ENCODE measurements around the gene COX6A2.
"Not testable (repeated sequence)": the region's sequence is repeated elsewhere in the genome, so short reads cannot be mapped to it uniquely, and the experiment has no call there.

COX6A2 gene

DNA sequence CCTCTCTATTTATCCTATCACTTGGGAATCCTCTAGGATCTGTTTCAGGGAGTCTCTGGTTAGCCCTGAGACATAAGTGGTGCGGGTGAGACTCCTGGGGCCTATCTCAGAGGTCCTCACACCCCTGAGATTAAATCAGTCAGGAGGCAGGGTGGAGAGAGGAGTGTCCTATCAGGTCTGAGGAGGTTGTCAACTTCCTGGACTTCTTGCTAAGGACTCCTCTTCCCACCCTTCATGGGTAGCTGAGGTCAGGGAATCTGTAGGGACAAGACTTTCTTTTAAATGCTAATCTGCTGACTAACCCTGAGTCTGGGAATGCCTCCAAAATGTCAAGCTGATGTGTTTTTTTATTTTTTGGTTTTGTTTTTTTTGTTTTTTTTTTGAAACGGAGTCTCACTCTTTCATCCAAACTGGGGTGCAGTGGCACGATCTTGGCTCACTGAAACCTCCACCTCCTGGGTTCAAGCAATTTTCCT is 24.5 kb upstream of the COX6A2 start:
- POLR2A ChIA-PET: interaction anchor here (0.9 to 2.3 kb wide), 3 partner anchors 9 to 335 kb away, joined by 3 to 15 read pairs (median 4); partner anchors contain the start of genes FUS, KAT8 and ZNF843
- peak; percentile 82 for DNase-seq (ENCODE audit: low read depth, low spot score)
- no peak for TF ChIP-seq CTCF (IDR thresholded peaks at IDR 0.05; ENCODE audit: insufficient read depth, low read length, missing control alignments)
- CTCF ChIA-PET: interaction anchor here (0.5 to 11.7 kb wide), 8 partner anchors 8 to 468 kb away, joined by 3 to 134 read pairs (median 4); partner anchors contain the start of genes HSD3B7 and ZNF843
- 0 out of 2 replicates have a peak overlapping the region, but pooled peaks have one; percentile 1 for H3K4me3 ChIP-seq (ENCODE audit: low read depth, low read length)

DNA sequence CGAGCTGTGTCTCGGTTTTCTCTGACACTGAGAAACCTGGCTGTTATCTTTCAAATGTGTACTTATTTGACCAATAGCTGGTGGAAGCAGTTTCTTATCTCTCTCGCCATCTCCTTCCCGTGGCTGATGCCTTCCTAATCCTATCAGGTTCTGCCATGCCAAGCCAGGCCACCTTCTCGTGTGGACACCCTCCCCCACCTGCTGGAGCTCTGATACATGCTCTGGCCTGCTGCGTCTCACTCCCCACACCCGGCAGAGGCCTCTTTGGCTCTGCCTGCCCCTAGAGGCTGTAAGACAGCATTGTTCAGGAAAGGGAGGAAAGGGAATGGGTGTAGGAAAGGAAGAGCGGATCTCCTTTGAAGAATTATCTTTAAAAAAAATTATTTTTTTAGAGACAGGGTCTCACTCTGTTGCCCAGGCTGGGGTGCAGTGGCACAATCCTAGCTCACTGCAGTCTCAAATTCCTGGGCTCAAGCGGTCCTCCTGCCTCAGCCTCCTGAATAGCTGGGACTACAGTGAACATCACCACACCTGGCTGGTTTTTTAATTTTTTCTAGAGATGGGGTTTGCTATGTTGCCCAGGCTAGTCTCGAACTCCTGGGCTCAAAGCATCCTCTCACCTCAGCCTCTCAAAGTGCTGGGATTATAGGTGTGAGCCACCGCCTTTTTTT is 23.7 kb upstream of the COX6A2 start:
- POLR2A ChIA-PET: interaction anchor here (0.7 to 2.3 kb wide), 3 partner anchors 9 to 334 kb away, joined by 3 to 15 read pairs (median 3); partner anchors contain the start of genes KAT8 and ZNF843
- H3K4me3 ChIP-seq (ENCODE audit: low read depth, low read length): no peak overlapping the region
- CTCF ChIA-PET: interaction anchor here (0.8 to 11.7 kb wide), 13 partner anchors 9 to 497 kb away, joined by 3 to 134 read pairs (median 3); partner anchors contain the start of genes HSD3B7, RUSF1 and ZNF843
- TF ChIP-seq CTCF (IDR thresholded peaks at IDR 0.05; ENCODE audit: insufficient read depth, low read length, missing control alignments): peak; percentile 87
- no peak for DNase-seq (ENCODE audit: low read depth, low spot score)

GRCh38 chr16:31451201-31451600 is 23.0 kb upstream of the COX6A2 start:
- H3K4me3 ChIP-seq (ENCODE audit: low read depth, low read length): no peak overlapping the region
- DNase-seq (ENCODE audit: low read depth, low spot score): no peak
- no peak for TF ChIP-seq CTCF (IDR thresholded peaks at IDR 0.05; ENCODE audit: insufficient read depth, low read length, missing control alignments)
- POLR2A ChIA-PET: interaction anchor here (0.7 to 2.3 kb wide), 3 partner anchors 8 to 333 kb away, joined by 3 to 15 read pairs (median 3); partner anchors contain the start of genes KAT8 and ZNF843
- CTCF ChIA-PET: interaction anchor here (0.8 to 11.7 kb wide), 13 partner anchors 9 to 497 kb away, joined by 3 to 134 read pairs (median 3); partner anchors contain the start of genes HSD3B7, RUSF1 and ZNF843

- not testable (repeated sequence) for DNase-seq (ENCODE audit: low read depth, low spot score); H3K4me3 ChIP-seq (ENCODE audit: low read depth, low read length)
- ChIA-PET POLR2A (interaction anchor here (0.7 kb wide), 2 partner anchors 53 to 57 kb away, joined by 3 read pairs; no protein-coding TSS in a partner anchor), CTCF (interaction anchor here (0.6 to 8.4 kb wide), 2 partner anchors 11 to 461 kb away, joined by 3 to 134 read pairs; partner anchors contain the start of gene ARMC5)
These were observed 17.8 kb upstream of the COX6A2 start for GRCh38 chr16:31445931-31446330.

DNA sequence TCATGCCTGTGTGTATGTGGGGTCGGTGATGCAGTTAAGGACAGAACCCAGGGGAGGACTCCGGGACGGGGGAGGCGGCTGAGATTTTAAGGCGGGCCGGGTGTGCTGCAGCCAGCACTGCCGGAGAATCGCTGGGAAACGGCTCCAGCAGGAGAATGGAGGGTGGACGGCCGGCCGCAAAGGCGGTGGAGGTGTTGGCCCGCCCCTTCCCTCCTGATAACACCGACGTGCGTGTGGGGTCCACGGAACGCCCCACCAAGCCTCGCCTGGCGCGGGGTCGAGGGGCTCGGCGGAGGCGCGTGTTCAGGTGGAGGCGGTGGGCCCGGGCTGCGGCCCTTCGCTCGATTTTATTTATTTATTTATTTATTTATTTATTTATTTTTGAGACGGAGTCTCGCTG is 13.8 kb upstream of the COX6A2 start:
- DNase-seq (ENCODE audit: low read depth, low spot score): no peak
- TF ChIP-seq CTCF (IDR thresholded peaks at IDR 0.05; ENCODE audit: insufficient read depth, low read length, missing control alignments): no peak
- ChIA-PET CTCF (interaction anchor here (0.7 to 8.4 kb wide), 15 partner anchors 9 to 492 kb away, joined by 3 to 134 read pairs (median 4); partner anchors contain the start of genes ARMC5, HSD3B7, PYCARD and ZNF267), POLR2A (interaction anchor here (0.7 to 2.2 kb wide), 7 partner anchors 10 to 645 kb away, joined by 3 to 15 read pairs (median 4); partner anchors contain the start of genes FUS and RUSF1)
- H3K4me3 ChIP-seq (ENCODE audit: low read depth, low read length): peak overlapping the region; percentile 80

DNA sequence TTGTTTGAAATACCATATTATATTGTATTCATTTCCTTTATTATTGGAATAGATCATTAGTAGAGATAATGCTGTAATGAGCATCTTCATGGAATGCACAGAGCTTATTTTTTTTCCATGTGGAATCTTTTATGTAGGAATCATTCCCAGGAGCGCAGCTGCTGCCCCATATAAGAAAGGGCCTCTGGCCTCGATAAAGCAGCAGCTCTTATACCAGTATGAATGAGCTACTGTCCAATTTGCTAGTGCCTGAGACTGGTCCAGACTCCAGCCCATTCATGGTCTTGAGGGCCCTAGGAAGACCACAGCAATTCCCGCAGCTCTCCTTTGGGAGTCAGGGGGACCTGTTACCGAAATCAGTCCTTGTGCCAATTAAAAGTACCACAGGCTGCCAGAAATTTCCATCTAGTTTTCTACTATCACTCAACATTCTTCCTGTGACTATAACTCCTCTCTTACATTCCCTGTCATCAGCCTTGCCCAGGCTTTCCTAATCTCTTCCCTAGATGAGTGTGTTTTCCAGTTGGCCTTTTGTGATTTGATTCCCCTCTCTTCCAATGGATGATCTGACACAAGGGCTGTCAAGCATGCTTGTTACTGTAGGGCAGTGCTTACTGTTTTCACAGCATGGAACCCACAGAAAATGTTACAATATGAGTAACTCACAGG is 12.5 kb upstream of the COX6A2 start:
- POLR2A ChIA-PET: interaction anchor here (0.6 kb wide), 2 partner anchors 11 to 20 kb away, joined by 3 read pairs; no protein-coding TSS in a partner anchor
- CTCF ChIA-PET: interaction anchor here (1.0 to 8.4 kb wide), 5 partner anchors 10 to 456 kb away, joined by 3 to 134 read pairs (median 4); partner anchors contain the start of genes ARMC5 and HSD3B7
- no peak for TF ChIP-seq CTCF (IDR thresholded peaks at IDR 0.05; ENCODE audit: insufficient read depth, low read length, missing control alignments)
- H3K4me3 ChIP-seq (ENCODE audit: low read depth, low read length): no peak overlapping the region
- DNase-seq (ENCODE audit: low read depth, low spot score): no peak

All from AG04449 (cell line).